ENCODE data around the gene DDX41. TPM values are rescaled to one million over a fixed set of nuclear protein-coding genes. Genes with fewer than 3 reads are reported as not detected.
A peak's percentile ranks its signal among the peaks of the same experiment; 100 is the strongest.

Gene DDX41
- total RNA-seq, 6 donors from 2014 or later, result 82.0 to 150 (median 91.9) TPM

DNA sequence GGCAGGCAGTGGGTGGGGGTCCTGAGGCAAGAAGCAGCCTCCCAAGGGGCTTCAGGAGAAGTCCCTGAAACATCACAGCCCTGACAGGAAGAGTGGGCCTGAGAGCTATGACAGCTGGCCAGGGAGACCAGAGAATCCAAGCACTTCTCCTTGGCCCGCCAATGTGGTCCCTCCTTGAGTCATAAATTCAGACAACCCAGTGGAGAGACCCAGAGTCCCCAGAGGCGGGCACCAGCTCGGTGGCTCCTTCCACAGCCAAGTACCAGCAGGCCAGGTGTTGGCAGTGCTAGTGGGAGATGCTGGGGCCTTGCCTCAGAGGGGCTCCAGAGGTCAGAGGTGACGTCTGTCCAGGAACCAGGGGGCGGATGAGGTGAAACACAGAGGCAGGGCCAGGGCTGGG lies 5.6 kb downstream of the DDX41 start:
- WGBS, 2 donors, result 92 to 95% methylated on average over 5 of the region's 5 CpGs
- peaks cover 11 to 31% (median 23%) of the 10 kb centered on the region in 4 donors for H3K4me1 ChIP-seq
- no peak for DNase-seq
- H3K36me3 ChIP-seq, result peaks cover 0 to 55% (median 52%) of the 10 kb centered on the region in 4 donors
- no peak for ATAC-seq (ENCODE audit: low FRiP score in 2 of 2)
- no peaks in the 10 kb centered on the region for H3K27me3 ChIP-seq
- TF ChIP-seq POLR2AphosphoS5 (IDR thresholded peaks at IDR 0.05), result no peak
- TF ChIP-seq, protein P1, sequence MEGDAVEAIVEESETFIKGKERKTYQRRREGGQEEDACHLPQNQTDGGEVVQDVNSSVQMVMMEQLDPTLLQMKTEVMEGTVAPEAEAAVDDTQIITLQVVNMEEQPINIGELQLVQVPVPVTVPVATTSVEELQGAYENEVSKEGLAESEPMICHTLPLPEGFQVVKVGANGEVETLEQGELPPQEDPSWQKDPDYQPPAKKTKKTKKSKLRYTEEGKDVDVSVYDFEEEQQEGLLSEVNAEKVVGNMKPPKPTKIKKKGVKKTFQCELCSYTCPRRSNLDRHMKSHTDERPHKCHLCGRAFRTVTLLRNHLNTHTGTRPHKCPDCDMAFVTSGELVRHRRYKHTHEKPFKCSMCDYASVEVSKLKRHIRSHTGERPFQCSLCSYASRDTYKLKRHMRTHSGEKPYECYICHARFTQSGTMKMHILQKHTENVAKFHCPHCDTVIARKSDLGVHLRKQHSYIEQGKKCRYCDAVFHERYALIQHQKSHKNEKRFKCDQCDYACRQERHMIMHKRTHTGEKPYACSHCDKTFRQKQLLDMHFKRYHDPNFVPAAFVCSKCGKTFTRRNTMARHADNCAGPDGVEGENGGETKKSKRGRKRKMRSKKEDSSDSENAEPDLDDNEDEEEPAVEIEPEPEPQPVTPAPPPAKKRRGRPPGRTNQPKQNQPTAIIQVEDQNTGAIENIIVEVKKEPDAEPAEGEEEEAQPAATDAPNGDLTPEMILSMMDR (IDR thresholded peaks at IDR 0.05), result no peak
- H3K4me3 ChIP-seq, result no peak overlapping the region
- H3K9me3 ChIP-seq, result no peaks in the 10 kb centered on the region
- H3K27ac ChIP-seq, result peak overlapping the region; percentile 88 to 92 (median 92)

DNA sequence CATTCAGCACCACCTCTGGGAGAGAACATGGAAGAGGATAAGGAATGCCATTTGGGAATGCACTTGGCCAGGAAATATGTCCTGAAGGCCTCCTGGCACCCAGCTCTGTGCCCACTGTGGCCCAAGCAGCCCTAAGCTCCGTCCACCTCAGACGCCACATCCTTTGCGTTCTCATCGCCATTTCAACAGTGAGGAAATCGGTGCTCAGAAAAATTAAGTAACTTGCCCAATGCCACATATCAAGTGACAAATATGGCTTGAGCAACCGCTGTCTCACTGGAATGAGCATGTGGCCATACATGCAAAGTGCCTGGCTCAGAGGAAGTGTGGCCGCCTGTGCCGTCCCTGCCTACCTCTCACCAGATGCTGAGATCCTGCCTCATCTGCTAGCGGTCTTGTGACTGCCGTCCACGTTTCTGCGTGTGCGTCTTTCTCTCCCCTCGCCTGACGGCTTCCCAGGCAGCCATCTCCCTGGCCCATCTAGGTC lies 6.2 kb downstream of the DDX41 start:
- WGBS, 2 donors, result 74 to 82% methylated on average over 13 to 15 of the region's 15 CpGs
- ATAC-seq (ENCODE audit: low FRiP score in 2 of 2) (peak; percentile 56 to 58), DNase-seq (peak in 1 of 2 donors; percentile 86)
- peak overlapping the region in 1 of 4 donors; percentile 48 for H3K4me3 ChIP-seq
- TF ChIP-seq EP300 (IDR thresholded peaks at IDR 0.05) (no peak), POLR2A (IDR thresholded peaks at IDR 0.05) (peak in 1 of 4 donors; percentile 76), POLR2AphosphoS5 (IDR thresholded peaks at IDR 0.05) (peak; percentile 70 to 86)
- TF ChIP-seq, protein P1 (IDR thresholded peaks at IDR 0.05), result no peak
- no peaks in the 10 kb centered on the region for H3K9me3 ChIP-seq
- H3K27ac ChIP-seq, result peak overlapping the region; percentile 88 to 92 (median 92)
- H3K27me3 ChIP-seq, result no peaks in the 10 kb centered on the region
- peaks cover 5 to 25% (median 17%) of the 10 kb centered on the region in 4 donors for H3K4me1 ChIP-seq
- peaks cover 0 to 54% (median 51%) of the 10 kb centered on the region in 4 donors for H3K36me3 ChIP-seq

DNA sequence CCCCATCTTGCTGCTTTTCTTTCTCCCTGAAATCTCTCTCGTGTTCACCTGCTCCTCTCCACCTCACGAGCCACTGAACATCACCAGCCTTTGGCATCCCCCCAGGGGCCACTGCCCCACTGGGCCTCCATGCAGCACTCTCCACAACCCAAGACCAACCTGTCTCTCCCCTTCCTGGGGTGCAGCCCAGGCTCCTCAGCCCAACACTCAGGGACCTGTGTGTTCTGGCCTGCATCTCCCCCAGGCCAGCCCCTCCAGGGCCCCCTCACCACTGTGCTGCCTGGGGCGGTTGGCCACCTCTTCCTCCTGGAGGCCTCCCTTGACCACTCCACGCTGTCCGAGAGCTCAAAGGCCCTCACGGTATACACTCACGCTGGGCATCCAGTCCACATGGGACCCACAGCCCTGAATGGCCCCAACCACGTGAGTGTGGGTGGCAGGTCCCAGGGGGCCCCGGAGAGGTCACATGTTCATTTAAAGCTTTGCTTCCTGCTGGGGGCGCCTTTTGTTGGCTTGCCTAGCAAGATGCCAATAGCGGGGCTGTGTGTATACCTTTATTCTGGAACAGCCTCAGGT lies 6.7 kb downstream of the DDX41 start:
- Histone ChIP-seq H3K36me3 (peaks cover 0 to 48% (median 45%) of the 10 kb centered on the region in 4 donors), H3K27me3 (no peaks in the 10 kb centered on the region), H3K27ac (peak overlapping the region; percentile 88 to 92 (median 92)), H3K4me1 (peaks cover 0 to 20% (median 13%) of the 10 kb centered on the region in 4 donors), H3K9me3 (no peaks in the 10 kb centered on the region), H3K4me3 (peak overlapping the region in 3 of 4 donors; percentile 37 to 48 (median 47))
- TF ChIP-seq POLR2AphosphoS5 (IDR thresholded peaks at IDR 0.05) (no peak), POLR2A (IDR thresholded peaks at IDR 0.05) (no peak), EP300 (IDR thresholded peaks at IDR 0.05) (no peak)
- TF ChIP-seq, protein P1 (IDR thresholded peaks at IDR 0.05), result no peak
- DNase-seq (no peak), ATAC-seq (ENCODE audit: low FRiP score in 2 of 2) (peak; percentile 5 to 23)
- 61 to 75% methylated on average over 10 to 11 of the region's 11 CpGs for WGBS, 2 donors

DNA sequence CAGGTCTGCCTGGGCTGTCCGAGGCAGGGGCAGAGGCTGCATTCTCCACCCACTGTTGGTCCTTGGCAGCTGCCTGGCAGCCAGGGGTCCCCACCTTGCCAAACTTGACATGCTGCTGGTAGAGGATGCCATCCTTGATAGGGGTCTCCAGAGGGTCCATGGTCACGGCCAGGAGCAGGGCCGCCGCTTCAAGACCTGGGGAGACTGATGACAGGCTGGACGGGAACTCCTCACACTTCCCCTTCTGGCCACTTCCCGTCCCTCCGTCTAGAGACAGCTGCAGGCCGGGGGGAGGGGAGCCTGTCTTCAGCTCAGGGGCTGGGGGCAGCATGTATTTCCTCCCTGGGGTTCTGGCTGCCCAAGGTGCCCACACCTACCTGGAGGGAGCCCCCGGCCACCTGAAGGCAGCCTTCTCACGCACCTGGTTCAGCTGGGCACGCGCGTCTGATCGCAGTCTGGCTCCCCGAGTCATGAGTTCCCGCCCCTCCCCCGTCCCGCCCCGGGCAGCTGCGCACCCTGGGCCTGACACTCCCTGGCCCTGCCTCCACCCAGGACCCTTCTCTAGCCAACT lies 7.3 kb downstream of the DDX41 start, which contains the start of gene DOK3:
TSS of gene DOK3 (minus strand) at position 446 of the 571 bp plus-strand sequence. CDS start at position 160, 286 bp downstream.
- ATAC-seq (ENCODE audit: low FRiP score in 2 of 2), result peak; percentile 63 to 75
- Histone ChIP-seq H3K9me3 (no peaks in the 10 kb centered on the region), H3K4me1 (peaks cover 0 to 19% (median 13%) of the 10 kb centered on the region in 4 donors), H3K27ac (peak within 1 kb of the TSS; percentile 88 to 92 (median 92)), H3K36me3 (peaks cover 0 to 46% (median 42%) of the 10 kb centered on the region in 4 donors), H3K4me3 (peak within 1 kb of the TSS in 3 of 4 donors; percentile 37 to 48 (median 47)), H3K27me3 (no peaks in the 10 kb centered on the region)
- peak; percentile 70 to 89 for DNase-seq
- 32 to 36% methylated on average over 9 to 16 of the region's 20 CpGs for WGBS, 2 donors
- TF ChIP-seq, protein P1 (IDR thresholded peaks at IDR 0.05), result no peak
- no peak for TF ChIP-seq EP300 (IDR thresholded peaks at IDR 0.05)
- peak; percentile 32 to 55 for TF ChIP-seq POLR2AphosphoS5 (IDR thresholded peaks at IDR 0.05)
- TF ChIP-seq POLR2A (IDR thresholded peaks at IDR 0.05), result peak in 1 of 4 donors; percentile 58
